Mesendoderm (in vitro differentiated cells): Measurements from ENCODE around the gene NFKBIA.

ENCODE experiments used
- DNase-seq: peaks from one replicate; pipeline ENCODE4 v3.0.0; 2013
- H2AK5ac ChIP-seq: 2 replicates; pipeline ENCODE4 v1.6.1; 2013; ENCODE audit warnings: low read length, inconsistent platforms
- H2BK120ac ChIP-seq: 2 replicates; pipeline ENCODE4 v1.6.1; 2013; ENCODE audit warnings: low read depth, mild to moderate bottlenecking, low read length, moderate library complexity, mixed read lengths
- H2BK15ac ChIP-seq: replicated peaks from 2 replicates; pipeline ENCODE4 v1.6.1; 2013; ENCODE audit warnings: low read depth, mild to moderate bottlenecking, moderate library complexity
- H2BK5ac ChIP-seq: 2 replicates; pipeline ENCODE4 v1.6.1; 2013; ENCODE audit warnings: low read length, inconsistent platforms
- H3K18ac ChIP-seq: 2 replicates; pipeline ENCODE4 v1.6.1; 2013; ENCODE audit warnings: mild to moderate bottlenecking, low read length, mixed read lengths
- H3K23ac ChIP-seq: one replicate; pipeline ENCODE4 v1.6.1; 2013; ENCODE audit warnings: low read length
- H3K27ac ChIP-seq: 2 replicates; pipeline ENCODE4 v1.5.1; 2013; ENCODE audit warnings: low read depth, mild to moderate bottlenecking, inconsistent platforms, low read length, moderate library complexity
- H3K27me3 ChIP-seq: 2 replicates; pipeline ENCODE4 v1.6.1; 2013; ENCODE audit warnings: low read length, control low read depth, mild to moderate bottlenecking, inconsistent platforms; ENCODE audit not compliant: insufficient read depth, poor library complexity
- H3K36me3 ChIP-seq: 2 replicates; pipeline ENCODE4 v1.6.1; 2013; ENCODE audit warnings: low read length, inconsistent platforms; ENCODE audit not compliant: control insufficient read depth, insufficient read depth
- H3K4ac ChIP-seq: one replicate; pipeline ENCODE4 v1.6.1; 2013; ENCODE audit warnings: low read depth, mild to moderate bottlenecking, low read length, moderate library complexity
- H3K4me1 ChIP-seq: 2 replicates; pipeline ENCODE4 v1.6.1; 2013; ENCODE audit warnings: low read depth, low read length, inconsistent platforms; ENCODE audit not compliant: control insufficient read depth
- H3K4me2 ChIP-seq: 2 replicates; pipeline ENCODE4 v1.6.1; 2013; ENCODE audit warnings: low read length
- H3K4me3 ChIP-seq: 2 replicates; pipeline ENCODE4 v1.5.1; 2013; ENCODE audit warnings: mild to moderate bottlenecking, low read length
- H3K56ac ChIP-seq: one replicate; pipeline ENCODE4 v1.6.1; 2013; ENCODE audit warnings: low read length
- H3K79me1 ChIP-seq: 2 replicates; pipeline ENCODE4 v1.6.1; 2013; ENCODE audit warnings: low read length, inconsistent platforms
- H3K79me2 ChIP-seq: 2 replicates; pipeline ENCODE4 v1.6.1; 2013; ENCODE audit warnings: mild to moderate bottlenecking, low read length; ENCODE audit not compliant: control insufficient read depth, insufficient read depth
- H3K9ac ChIP-seq: 2 replicates; pipeline ENCODE4 v1.6.1; 2013; ENCODE audit warnings: low read length, inconsistent platforms
- H4K5ac ChIP-seq: one replicate; pipeline ENCODE4 v1.6.1; 2013; ENCODE audit warnings: low read length
- H4K8ac ChIP-seq: one replicate; pipeline ENCODE4 v1.6.1; 2013; ENCODE audit warnings: low read depth, mild to moderate bottlenecking, control low read depth, low read length, moderate library complexity
- WGBS: extraction: QIAGEN DNeasy Blood & Tissue Kit; methylation state at CpG from one replicate; pipeline ENCODE4 v1.1.7; 2013; ENCODE audit warnings: low lambda C conversion rate, missing lambda C conversion rate; ENCODE audit not compliant: insufficient coverage; ENCODE audit errors: extremely low coverage; 5-methylcytosine and 5-hydroxymethylcytosine counted together

The NFKBIA gene

GRCh38 chr14:35366521-35366976, 38.0 kb downstream of the NFKBIA start:
- peaks cover 12% of the 10 kb centered on the region for H3K4me1 ChIP-seq
- H3K27ac ChIP-seq, result peak overlapping the region; percentile 52
- no peaks in the 10 kb centered on the region for H3K36me3 ChIP-seq

GRCh38 chr14:35366056-35366451, 38.5 kb downstream of the NFKBIA start:
- Histone ChIP-seq H3K36me3 (no peaks in the 10 kb centered on the region), H3K4ac (peak overlapping the region; percentile 58), H3K4me2 (no peak overlapping the region), H3K27me3 (no peaks in the 10 kb centered on the region), H3K23ac (no peak overlapping the region), H3K18ac (peak overlapping the region; percentile 1), H2BK15ac (no peak overlapping the region), H3K56ac (no peak overlapping the region), H3K4me3 (no peak overlapping the region), H3K79me1 (no peaks in the 10 kb centered on the region), H3K9ac (no peak overlapping the region), H2BK120ac (no peak overlapping the region), H2BK5ac (no peak overlapping the region), H3K4me1 (peaks cover 12% of the 10 kb centered on the region), H3K79me2 (no peaks in the 10 kb centered on the region), H2AK5ac (peak overlapping the region; percentile 53), H4K8ac (no peak overlapping the region), H3K27ac (no peak overlapping the region), H4K5ac (no peak overlapping the region)
- WGBS, result no CpG with 5 or more reads among the region's 12 CpGs
- DNase-seq, result no peak

More at GRCh38 chr14:35366521-35366976, 38.0 kb downstream of the NFKBIA start:
- Histone ChIP-seq H3K27me3 (no peaks in the 10 kb centered on the region), H2BK15ac (no peak overlapping the region), H4K8ac (no peak overlapping the region), H3K4me2 (no peak overlapping the region), H2AK5ac (peak overlapping the region; percentile 90), H3K4me3 (no peak overlapping the region), H3K23ac (no peak overlapping the region), H3K4ac (peak overlapping the region; percentile 98), H4K5ac (no peak overlapping the region), H3K18ac (peak overlapping the region; percentile 42), H3K9ac (peak overlapping the region; percentile 43), H3K79me1 (no peaks in the 10 kb centered on the region), H2BK5ac (peak overlapping the region; percentile 76), H3K79me2 (no peaks in the 10 kb centered on the region), H2BK120ac (no peak overlapping the region), H3K56ac (peak overlapping the region; percentile 84)
- no peak for DNase-seq
- no CpG with 5 or more reads among the region's 8 CpGs for WGBS

GRCh38 chr14:35365130-35366055, 39.2 kb downstream of the NFKBIA start:
- Histone ChIP-seq H3K36me3 (no peaks in the 10 kb centered on the region), H2BK5ac (peak overlapping the region; percentile 37), H3K4ac (peak overlapping the region; percentile 57), H2BK15ac (no peak overlapping the region), H3K23ac (no peak overlapping the region), H3K4me3 (no peak overlapping the region), H3K18ac (peak overlapping the region; percentile 62), H3K27me3 (no peaks in the 10 kb centered on the region), H3K79me1 (no peaks in the 10 kb centered on the region), H2AK5ac (peak overlapping the region; percentile 83), H4K5ac (no peak overlapping the region), H3K4me2 (no peak overlapping the region), H3K9ac (no peak overlapping the region), H4K8ac (no peak overlapping the region), H3K4me1 (peaks cover 12% of the 10 kb centered on the region), H3K56ac (peak overlapping the region; percentile 63), H2BK120ac (no peak overlapping the region), H3K27ac (no peak overlapping the region), H3K79me2 (no peaks in the 10 kb centered on the region)
- peak; percentile 48 for DNase-seq
- no CpG with 5 or more reads among the region's 13 CpGs for WGBS

- Histone ChIP-seq H3K9ac (no peak overlapping the region), H3K4ac (no peak overlapping the region), H2BK120ac (no peak overlapping the region), H2AK5ac (no peak overlapping the region), H3K36me3 (no peaks in the 10 kb centered on the region), H2BK5ac (peak overlapping the region; percentile 45), H3K4me1 (peaks cover 9% of the 10 kb centered on the region), H3K27me3 (no peaks in the 10 kb centered on the region), H3K23ac (no peak overlapping the region), H3K56ac (no peak overlapping the region), H3K18ac (no peak overlapping the region), H2BK15ac (no peak overlapping the region), H3K79me1 (no peaks in the 10 kb centered on the region), H3K4me3 (no peak overlapping the region), H4K8ac (no peak overlapping the region), H3K4me2 (no peak overlapping the region), H3K79me2 (no peaks in the 10 kb centered on the region), H4K5ac (no peak overlapping the region), H3K27ac (no peak overlapping the region)
- no CpG with 5 or more reads among the region's 25 CpGs for WGBS
- no peak for DNase-seq
Measured at GRCh38 chr14:35362911-35363374, 41.6 kb downstream of the NFKBIA start.

GRCh38 chr14:35362450-35362849, 42.1 kb downstream of the NFKBIA start:
- H3K23ac ChIP-seq, result no peak overlapping the region
- no peak overlapping the region for H2BK120ac ChIP-seq
- no peaks in the 10 kb centered on the region for H3K79me1 ChIP-seq
- peak overlapping the region; percentile 69 for H3K56ac ChIP-seq
- no peaks in the 10 kb centered on the region for H3K36me3 ChIP-seq
- H3K18ac ChIP-seq, result no peak overlapping the region
- H3K4me2 ChIP-seq, result no peak overlapping the region
- no peak overlapping the region for H2BK5ac ChIP-seq
- no peaks in the 10 kb centered on the region for H3K79me2 ChIP-seq
- H3K4ac ChIP-seq, result peak overlapping the region; percentile 77
- no peak overlapping the region for H3K27ac ChIP-seq
- no peak overlapping the region for H4K8ac ChIP-seq
- no peak overlapping the region for H3K9ac ChIP-seq
- no peak overlapping the region for H3K4me3 ChIP-seq
- no peak overlapping the region for H2BK15ac ChIP-seq
- no peak for DNase-seq
- WGBS, result no CpG with 5 or more reads among the region's 3 CpGs
- H2AK5ac ChIP-seq, result no peak overlapping the region
- H3K4me1 ChIP-seq, result peaks cover 7% of the 10 kb centered on the region
- H4K5ac ChIP-seq, result no peak overlapping the region
- H3K27me3 ChIP-seq, result no peaks in the 10 kb centered on the region
